ENCODE results near the gene KLRC2. TPM values are rescaled to one million over a fixed set of nuclear protein-coding genes. Genes with fewer than 3 reads are reported as not detected.
"Not testable (repeated sequence)": the region's sequence is repeated elsewhere in the genome, so short reads cannot be mapped to it uniquely, and the experiment has no call there.

KLRC2 gene
- polyA plus RNA-seq, 1 donor (not counting 4 experiments of a cell fraction or from before 2014, with no cell fraction given): not detected

DNA sequence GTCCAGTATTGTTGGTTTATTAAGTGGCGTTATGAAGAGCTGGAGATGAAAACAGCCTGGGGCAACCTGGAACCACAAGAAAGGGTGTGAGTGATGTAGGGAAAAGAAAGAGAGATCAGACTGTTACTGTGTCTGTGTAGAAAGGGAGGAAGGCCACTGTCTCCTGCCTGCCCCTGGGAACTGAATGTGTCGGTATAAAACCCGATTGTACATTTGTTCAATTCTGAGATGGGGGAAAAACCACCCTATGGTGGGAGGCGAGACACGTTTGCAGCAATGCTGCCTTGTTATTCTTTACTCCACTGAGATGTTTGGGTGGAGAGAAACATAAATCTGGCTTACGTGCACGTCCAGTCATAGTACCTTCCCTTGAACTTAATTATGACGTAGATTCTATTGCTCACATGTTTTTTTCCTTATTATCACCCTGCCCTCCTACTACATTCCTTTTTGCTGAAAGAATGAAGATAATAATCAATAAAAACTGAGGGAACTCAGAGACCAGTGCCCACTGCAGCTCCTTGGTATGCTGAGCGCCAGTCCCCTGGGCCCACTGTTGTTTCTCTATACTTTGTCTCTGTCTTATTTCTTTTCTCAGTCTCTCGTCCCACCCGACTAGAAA lies 41.2 kb downstream of the KLRC2 start:
- H3K9me1 ChIP-seq (ENCODE audit: control insufficient read depth, extremely low read depth, insufficient read depth, low read length); FAIRE-seq; H4K20me1 ChIP-seq (ENCODE audit: control insufficient read depth, extremely low read depth, insufficient read depth, low read length); H3K79me2 ChIP-seq (ENCODE audit: control insufficient read depth, insufficient read depth, low read length); dilution Hi-C loops (cut with MboI; ENCODE audit: extremely low pct_ligation_motif_present, low sequenced_read_pairs); H3K4me2 ChIP-seq (ENCODE audit: control insufficient read depth, extremely low read depth, insufficient read depth, low read depth, low read length); H3K9ac ChIP-seq (ENCODE audit: control insufficient read depth, extremely low read depth, insufficient read depth, low read length); DNase-seq (ENCODE audit: low read depth, low spot score); H3K36me3 ChIP-seq (ENCODE audit: control insufficient read depth in 2 of 2, extremely low read depth in 1 of 2, insufficient read depth in 2 of 2, low read length in 2 of 2); H3K27me3 ChIP-seq (ENCODE audit: control insufficient read depth, extremely low read depth, insufficient read depth, low read length); H3K4me3 ChIP-seq (ENCODE audit: control insufficient read depth in 2 of 3, extremely low read depth in 1 of 3, insufficient read depth in 2 of 3, low read depth in 1 of 3, low read length in 3 of 3); H3K9me3 ChIP-seq (ENCODE audit: control insufficient read depth, low read depth, low read length): not testable (repeated sequence)
- Histone ChIP-seq H2AFZ (ENCODE audit: control insufficient read depth, low read length) (peak overlapping the region; percentile 74), H3K27ac (ENCODE audit: control insufficient read depth, insufficient read depth, low read length) (peak overlapping the region; percentile 92), H3K4me1 (ENCODE audit: control insufficient read depth, extremely low read depth, insufficient read depth, low read length) (peaks cover 41% of the 10 kb centered on the region)

DNA sequence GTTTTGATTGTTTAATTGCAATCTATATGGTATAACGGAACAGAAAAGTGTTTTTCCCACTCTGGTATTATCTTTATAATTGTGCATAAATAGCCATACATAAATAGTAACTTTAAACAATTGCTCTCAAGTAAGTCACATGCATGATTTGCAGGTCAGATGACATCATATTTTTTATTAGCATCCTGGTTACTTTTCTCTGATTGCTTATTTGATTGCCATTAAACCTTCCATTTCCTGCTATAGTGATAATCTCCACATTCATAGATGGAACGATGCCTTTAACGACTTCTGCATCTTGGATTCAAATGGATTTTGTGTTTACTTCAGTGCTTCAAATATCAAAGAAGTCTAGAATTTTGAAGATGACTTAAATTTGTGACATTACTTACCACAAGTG lies 42.5 kb downstream of the KLRC2 start:
- no peaks in the 10 kb centered on the region for H3K79me2 ChIP-seq (ENCODE audit: control insufficient read depth, insufficient read depth, low read length)
- no peaks in the 10 kb centered on the region for H3K36me3 ChIP-seq (ENCODE audit: control insufficient read depth in 2 of 2, extremely low read depth in 1 of 2, insufficient read depth in 2 of 2, low read length in 2 of 2)
- no peak for FAIRE-seq
- no peaks in the 10 kb centered on the region for H3K9me1 ChIP-seq (ENCODE audit: control insufficient read depth, extremely low read depth, insufficient read depth, low read length)
- no peak overlapping the region for H3K9ac ChIP-seq (ENCODE audit: control insufficient read depth, extremely low read depth, insufficient read depth, low read length)
- H3K9me3 ChIP-seq (ENCODE audit: control insufficient read depth, low read depth, low read length): no peaks in the 10 kb centered on the region
- H3K4me2 ChIP-seq (ENCODE audit: control insufficient read depth, extremely low read depth, insufficient read depth, low read depth, low read length): no peak overlapping the region
- H2AFZ ChIP-seq (ENCODE audit: control insufficient read depth, low read length): no peak overlapping the region
- H3K4me3 ChIP-seq (ENCODE audit: control insufficient read depth in 2 of 3, extremely low read depth in 1 of 3, insufficient read depth in 2 of 3, low read depth in 1 of 3, low read length in 3 of 3): no peak overlapping the region
- TF ChIP-seq EZH2 (IDR thresholded peaks at IDR 0.05; ENCODE audit: low read length): no peak
- TF ChIP-seq, protein P1, sequence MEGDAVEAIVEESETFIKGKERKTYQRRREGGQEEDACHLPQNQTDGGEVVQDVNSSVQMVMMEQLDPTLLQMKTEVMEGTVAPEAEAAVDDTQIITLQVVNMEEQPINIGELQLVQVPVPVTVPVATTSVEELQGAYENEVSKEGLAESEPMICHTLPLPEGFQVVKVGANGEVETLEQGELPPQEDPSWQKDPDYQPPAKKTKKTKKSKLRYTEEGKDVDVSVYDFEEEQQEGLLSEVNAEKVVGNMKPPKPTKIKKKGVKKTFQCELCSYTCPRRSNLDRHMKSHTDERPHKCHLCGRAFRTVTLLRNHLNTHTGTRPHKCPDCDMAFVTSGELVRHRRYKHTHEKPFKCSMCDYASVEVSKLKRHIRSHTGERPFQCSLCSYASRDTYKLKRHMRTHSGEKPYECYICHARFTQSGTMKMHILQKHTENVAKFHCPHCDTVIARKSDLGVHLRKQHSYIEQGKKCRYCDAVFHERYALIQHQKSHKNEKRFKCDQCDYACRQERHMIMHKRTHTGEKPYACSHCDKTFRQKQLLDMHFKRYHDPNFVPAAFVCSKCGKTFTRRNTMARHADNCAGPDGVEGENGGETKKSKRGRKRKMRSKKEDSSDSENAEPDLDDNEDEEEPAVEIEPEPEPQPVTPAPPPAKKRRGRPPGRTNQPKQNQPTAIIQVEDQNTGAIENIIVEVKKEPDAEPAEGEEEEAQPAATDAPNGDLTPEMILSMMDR (optimal IDR thresholded peaks at IDR 0.05 in 1 of 3, IDR thresholded peaks at IDR 0.05 in 1 of 3, conservative IDR thresholded peaks at IDR 0.05 in 1 of 3; ENCODE audit: extremely low read depth in 1 of 3, insufficient read depth in 2 of 3, low read length in 3 of 3): no peak
- no peaks in the 10 kb centered on the region for H3K27me3 ChIP-seq (ENCODE audit: control insufficient read depth, extremely low read depth, insufficient read depth, low read length)
- no peak for DNase-seq (ENCODE audit: low read depth, low spot score)
- H3K27ac ChIP-seq (ENCODE audit: control insufficient read depth, insufficient read depth, low read length): no peak overlapping the region
- dilution Hi-C loops (cut with MboI; ENCODE audit: extremely low pct_ligation_motif_present, low sequenced_read_pairs): no loop called here
- H3K4me1 ChIP-seq (ENCODE audit: control insufficient read depth, extremely low read depth, insufficient read depth, low read length): peaks cover 41% of the 10 kb centered on the region
- no peaks in the 10 kb centered on the region for H4K20me1 ChIP-seq (ENCODE audit: control insufficient read depth, extremely low read depth, insufficient read depth, low read length)

All from keratinocyte (primary cell).